ENCODE data around the gene GPR62.

The GPR62 gene

DNA sequence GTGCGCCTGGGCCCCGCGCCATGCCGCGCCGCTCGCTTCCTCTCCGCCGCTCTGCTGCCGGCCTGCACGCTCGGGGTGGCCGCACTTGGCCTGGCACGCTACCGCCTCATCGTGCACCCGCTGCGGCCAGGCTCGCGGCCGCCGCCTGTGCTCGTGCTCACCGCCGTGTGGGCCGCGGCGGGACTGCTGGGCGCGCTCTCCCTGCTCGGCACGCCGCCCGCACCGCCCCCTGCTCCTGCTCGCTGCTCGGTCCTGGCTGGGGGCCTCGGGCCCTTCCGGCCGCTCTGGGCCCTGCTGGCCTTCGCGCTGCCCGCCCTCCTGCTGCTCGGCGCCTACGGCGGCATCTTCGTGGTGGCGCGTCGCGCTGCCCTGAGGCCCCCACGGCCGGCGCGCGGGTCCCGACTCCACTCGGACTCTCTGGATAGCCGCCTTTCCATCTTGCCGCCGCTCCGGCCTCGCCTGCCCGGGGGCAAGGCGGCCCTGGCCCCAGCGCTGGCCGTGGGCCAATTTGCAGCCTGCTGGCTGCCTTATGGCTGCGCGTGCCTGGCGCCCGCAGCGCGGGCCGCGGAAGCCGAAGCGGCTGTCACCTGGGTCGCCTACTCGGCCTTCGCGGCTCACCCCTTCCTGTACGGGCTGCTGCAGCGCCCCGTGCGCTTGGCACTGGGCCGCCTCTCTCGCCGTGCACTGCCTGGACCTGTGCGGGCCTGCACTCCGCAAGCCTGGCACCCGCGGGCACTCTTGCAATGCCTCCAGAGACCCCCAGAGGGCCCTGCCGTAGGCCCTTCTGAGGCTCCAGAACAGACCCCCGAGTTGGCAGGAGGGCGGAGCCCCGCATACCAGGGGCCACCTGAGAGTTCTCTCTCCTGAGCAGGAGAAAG lies 951 bp downstream of the GPR62 start:
- DNase-seq = peak in 1 of 2 donors; percentile 30

DNA sequence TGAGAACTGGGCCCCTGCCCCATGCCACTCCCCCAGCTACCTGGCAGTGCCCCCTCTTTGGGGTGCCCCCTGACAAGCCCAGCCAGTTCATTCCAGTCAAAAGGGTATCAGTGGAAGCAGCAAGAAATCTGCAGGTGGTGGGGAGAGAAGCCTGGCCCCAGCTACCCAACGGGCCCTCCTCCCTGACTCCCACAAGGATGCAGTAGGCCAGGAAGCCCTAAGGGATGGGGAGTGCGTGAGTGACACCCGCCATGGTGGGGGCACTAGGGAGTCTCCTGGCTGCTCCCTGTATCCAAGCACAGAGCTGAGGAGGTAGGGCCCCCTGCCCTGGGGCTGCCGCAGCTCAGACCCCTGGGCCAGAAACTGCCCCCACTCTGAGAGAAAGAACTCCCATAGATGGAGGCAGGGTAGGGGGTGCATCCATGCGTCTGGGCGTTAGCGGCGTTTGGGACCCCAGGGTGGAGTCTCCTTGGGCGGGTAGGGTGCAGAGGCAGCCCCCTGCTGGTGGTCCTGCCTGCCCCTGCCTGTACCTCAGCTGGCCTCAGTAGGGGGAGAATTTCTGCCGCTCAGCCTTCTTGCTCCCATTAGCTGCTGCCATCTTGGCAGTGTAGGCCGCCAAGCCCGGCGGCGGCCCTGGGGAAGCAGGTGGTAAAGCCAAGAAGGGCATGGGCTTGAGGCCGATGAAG lies 2.5 kb downstream of the GPR62 start:
- no peak for DNase-seq

DNA sequence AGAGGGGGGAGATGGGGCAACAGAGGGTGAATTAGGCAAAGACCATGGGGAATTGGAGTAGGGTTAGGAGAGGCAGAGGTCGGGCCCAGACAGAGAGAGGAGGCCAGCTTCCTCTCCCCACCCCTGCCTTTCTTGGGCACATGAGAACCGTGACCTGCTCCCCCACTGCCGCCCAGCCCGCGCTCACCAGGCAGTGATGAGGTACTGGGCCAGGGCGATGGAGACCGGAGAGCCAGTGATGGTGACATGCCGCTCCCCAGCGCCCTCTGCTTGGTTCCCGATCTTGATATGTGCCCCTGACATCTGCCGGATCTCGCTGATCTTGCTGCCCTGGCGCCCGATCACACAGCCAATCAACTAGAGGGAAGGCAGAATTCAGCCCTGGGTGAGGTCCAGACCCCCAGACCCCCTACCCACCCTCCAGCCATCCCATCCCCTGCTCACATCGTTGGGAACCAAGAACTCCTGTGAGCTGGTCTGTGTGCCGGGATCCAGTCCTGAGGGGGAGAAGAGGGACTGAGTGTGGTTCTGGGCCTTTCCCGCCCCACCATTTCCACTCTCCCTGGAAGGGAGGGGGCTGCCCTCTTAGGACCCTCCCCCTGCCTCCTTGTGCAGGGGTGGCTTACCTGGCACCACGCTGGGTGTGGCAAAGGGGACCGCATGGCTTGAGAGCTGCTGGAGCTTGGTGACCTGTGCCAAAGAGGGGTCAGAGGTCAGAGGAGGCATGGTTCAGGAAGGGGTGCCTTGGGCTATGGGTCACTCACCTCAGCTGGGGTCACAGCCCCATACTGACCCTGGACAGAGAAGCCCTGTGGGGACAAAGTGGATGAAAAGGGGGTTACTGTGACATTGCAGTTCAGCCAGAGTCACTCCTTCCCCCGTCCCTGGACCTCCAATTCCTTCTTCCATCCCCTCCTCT lies 3.7 kb downstream of the GPR62 start:
- no peak for DNase-seq

DNA sequence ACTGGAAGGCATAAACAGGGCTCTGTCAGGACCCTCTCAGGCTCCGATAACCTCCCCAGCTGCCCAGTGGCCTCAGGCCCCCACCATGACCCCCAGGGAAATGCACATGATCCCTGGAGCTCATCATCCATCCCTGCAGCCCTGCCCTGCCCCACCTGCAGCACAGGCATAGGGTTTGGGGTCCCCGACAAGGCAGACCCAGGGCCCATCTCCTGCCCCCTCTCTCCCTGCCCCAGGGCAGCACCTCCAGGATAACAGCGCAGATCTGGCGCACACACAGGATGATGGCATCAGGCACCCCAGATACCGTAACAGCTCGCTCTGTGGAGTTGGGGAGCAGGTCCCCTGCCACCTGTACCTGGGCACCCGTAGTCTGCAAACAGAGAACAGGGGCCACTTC lies 4.5 kb downstream of the GPR62 start:
- DNase-seq = no peak

DNA sequence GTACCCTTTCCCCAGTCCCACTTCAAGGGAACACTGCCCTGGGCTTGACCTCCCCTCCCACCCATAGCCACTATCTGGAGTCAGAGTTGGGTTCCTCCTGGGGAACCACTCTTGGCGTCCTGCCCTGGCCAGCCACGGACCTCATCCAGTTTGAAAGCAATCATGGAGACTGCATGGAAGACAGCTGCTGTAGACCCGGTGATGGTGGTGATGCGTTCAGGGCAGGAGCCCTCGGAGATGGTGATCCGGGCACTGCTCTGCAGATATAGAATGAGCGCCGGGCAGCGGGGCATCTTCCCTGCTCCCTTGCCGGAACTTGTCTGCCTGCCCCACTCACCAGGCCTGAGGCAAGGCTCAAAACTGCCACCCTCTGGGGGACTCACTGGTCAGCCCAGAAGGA lies 5.2 kb downstream of the GPR62 start:
- DNase-seq = no peak

DNA sequence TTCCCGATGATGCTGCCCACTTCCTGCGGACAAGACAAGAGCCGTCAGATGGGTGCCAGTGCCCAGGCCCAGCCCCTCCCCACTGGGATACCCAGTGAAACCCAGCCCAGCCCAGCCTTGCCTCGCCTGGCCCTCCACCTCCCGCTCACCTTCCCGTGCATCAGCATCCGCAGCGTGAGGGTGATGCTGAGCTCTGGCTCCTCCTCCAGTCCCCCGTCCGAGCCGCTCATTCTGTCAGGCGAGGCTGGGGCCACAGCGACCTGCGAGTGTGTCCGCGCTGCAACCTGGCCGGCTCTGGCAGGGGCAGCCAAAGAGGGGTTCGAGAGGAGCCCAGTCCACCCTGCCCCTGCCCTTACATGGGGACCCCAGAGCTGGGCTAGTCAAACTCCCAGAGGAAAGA lies 5.8 kb downstream of the GPR62 start:
- DNase-seq = no peak

DNA sequence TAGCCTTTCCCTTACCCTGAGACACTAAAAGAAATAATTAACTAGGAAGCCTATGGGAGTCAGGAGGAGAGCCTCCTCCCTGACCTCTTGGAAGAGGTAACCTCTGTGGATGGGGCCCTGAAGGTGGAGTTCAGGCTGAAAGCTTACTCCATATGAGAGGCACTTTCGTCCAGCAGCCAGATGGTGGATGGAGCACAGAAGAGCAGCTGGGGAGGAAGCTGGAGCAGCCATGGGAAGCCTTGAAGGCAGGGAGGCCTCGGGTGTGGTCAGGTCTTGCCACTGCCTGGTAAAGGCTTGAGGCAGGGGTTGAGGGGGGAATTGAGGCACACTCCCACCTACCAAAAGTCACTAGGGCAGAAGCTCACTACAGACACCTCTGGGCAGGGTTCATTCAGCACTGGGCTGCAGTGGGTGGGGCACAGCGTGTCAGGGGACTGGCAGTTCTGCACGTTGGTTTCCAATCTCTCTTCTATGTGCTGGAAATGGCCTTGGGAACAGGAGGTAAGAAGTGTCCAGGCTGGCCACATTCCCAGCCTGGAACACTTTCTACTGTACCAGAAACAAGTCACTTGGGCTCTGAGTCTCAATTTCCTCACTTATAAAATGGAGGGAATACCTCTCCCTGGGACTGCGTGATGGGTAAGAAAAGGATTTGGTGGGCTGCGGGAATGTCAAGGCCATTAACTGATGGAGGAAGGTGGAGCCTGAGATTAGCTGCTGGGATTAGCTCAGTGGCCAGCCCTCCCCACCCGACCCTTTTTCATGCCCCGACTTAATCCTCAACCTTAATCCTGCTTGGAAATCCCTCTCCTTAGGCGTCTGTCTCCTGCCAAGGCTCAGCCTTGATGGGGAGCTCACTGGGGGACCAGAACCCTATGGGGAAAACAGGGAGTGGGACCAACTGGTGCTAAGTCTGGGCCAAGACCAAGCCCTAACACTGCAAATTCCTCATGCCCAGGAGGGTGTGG lies 6.7 kb downstream of the GPR62 start:
- DNase-seq = no peak

DNA sequence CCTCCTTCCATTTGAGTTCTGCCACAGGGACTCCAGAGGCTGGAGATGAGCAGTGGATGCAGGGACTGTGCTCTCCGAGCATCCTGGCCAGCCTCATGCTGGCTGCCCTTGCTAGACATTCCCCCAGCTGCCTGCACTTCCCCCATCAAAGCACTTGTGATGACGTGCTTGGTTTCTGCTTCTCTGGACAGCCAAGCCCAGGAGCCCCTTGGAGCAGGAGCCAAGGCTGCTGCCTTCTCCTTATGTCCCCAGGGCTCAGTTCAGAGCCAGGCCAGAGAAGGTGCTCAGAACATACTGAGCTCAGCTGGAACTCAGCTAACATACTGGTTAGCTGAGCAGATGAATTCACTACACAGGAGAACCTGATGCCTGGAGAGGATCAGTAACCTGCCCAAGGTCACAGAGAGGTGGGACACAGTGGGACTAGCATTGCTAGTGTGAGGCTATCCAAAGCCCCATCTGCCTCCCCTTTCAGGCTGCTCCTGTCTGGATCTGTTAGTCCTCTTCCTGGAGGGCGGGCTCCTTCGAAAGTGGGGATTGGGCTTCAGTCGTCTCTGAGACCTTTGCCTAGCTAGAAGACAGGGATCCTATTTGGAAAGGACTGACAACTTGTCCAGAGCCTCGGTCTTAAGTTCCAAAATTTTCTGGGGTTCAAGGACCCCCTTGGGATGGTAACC lies 7.8 kb downstream of the GPR62 start:
- no peak for DNase-seq

DNA sequence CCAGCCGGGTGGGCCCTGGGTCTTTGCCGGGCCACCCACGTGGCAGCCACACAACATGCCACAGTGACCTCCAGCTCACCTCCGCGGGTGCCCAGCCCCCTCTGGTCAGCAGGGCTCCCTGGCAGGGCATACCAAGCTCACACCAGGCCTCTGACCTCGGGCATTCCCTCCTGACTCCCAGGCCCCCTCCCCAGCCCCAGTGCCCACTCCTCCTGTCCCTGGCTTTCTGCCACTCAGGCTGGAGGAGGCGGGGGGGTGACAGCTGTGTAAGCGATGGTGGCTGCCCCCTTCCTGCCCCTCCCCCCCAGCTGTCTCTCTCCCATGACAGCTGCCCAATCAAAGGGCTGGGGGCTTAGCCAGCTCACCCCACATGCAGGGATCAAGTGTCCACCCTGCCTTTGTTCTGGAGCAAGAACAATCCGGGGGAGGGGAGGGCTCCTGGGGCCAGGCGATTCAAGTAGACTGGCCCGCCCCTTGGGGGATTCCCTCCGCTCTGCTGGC lies 8.8 kb downstream of the GPR62 start:
- no peak for DNase-seq

DNA sequence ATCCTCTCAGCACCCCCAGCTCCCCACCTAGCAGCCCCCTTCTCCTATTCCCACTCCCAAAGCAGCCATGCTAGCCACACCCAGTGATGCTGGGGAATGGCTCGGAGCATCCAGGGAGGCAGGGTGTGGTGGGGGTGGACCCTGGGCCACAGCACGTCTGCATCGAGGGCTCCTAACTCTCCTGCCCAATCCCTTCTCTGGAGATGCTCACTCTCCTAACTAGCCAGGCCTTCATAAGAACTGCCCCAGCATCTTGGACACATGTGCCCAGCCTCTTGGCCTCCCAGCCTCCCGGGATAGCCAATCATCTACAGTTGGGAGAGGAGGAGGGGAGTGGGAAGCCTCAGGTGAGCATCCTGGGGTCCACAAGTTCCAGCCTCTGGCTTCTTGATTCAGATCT lies 9.3 kb downstream of the GPR62 start:
- DNase-seq = no peak

DNA sequence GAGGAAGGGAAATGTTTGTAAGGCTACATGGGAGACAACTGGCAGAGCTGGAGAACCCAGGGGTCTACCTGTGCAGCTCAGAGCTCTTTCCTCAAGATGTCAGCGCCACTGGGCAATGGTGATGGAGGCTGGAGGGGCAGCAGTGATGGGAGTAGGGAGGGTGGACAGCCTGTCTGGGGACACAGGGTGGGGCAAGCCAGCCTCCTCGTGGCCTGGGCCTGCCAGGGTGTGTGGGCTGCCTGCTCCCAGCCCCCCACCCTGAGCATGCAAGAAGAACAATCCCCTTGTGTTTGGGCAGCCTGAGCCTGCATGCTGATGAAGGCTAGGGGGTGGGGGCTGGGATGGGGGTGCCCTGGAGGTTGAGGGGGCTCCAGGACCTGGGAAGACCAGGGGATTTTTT lies 10.8 kb downstream of the GPR62 start:
- no peak for DNase-seq

DNA sequence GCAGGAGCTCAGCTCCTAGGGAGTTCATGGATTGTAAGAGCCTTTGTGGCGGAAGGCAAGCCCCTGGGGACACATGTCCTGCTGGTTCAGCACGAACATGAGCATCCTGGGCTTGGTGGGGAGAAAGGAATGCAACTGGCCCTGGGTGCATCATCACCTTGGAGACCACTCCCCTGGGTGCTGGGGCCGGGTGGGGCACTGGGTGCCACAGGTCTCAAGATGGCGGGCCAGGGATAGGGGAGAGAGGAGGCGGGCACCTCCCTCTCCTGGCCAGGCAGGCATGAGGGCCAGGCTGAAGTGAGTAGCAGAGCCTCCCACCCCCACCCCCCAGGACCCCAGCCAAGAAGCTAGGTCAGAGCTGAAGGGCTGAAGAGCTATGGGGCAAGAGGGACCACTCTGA lies 11.3 kb downstream of the GPR62 start:
- no peak for DNase-seq

DNA sequence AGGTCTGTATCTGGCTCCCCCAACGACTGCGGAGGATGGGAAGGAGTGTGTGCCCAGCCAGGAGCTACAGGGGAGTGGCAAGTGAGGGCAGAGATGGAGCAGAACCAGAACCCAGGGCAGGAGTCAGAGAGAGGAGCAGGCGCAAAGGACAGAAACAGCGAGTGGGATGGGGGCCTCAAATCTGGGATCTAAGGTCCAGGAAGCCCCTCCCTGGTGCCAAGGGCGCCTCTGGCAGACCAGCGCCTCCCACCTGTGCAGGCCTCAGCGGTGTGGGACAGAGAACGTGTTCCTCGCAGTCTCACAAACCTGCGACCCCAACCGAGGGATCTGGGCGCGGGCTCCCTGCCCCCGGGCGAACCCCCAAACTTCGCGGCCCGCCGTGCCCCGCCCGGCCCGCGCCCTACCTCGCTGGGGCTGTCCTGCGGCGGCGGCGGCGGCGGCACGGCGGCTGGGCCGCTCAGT lies 11.8 kb downstream of the GPR62 start:
- DNase-seq = no peak

DNA sequence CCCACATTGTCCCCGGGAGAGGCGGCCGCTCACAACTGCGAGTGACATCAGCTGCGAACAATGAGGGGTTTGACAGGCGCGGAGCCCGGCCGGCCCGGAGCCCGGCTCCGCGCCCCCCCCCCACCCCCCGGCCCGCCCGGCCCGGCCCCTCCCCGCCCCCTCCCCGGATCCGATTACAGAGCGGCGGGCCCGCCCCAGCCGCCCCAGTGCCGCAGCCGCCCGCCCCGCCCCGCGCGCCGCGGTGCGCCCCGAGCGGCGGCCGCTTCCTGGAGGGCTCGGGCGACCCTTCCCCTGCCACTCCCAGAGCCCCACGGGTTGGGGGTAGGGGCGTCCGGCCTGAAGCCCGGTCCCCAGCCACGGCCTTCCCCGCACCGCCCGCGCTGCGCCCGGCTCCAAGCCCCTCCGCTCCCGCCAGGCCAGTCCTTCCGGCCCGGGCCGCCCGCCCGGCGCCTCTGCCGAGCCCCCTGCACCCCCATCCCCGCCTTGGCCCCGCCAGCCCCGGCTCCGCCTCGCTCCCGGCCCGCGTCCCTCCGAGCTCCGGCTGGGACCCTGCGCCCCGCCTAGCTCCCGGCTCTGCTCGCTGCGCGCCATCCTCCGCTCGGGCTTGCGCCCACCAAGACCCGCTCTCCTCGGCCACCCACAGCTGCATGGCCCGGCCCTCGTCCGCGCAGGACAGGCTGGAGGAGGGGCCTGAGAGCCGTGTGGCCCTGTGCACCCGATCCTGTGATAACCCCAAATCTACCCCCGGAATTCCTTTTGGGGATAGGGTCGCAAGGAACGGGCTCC lies 12.4 kb downstream of the GPR62 start, which contains the start of gene PCBP4:
TSS of gene PCBP4 (minus strand) at position 71 of the 786 bp plus-strand sequence. CDS start 6,214 bp downstream, outside the sequence.
- peak in 1 of 2 donors; percentile 32 for DNase-seq

DNA sequence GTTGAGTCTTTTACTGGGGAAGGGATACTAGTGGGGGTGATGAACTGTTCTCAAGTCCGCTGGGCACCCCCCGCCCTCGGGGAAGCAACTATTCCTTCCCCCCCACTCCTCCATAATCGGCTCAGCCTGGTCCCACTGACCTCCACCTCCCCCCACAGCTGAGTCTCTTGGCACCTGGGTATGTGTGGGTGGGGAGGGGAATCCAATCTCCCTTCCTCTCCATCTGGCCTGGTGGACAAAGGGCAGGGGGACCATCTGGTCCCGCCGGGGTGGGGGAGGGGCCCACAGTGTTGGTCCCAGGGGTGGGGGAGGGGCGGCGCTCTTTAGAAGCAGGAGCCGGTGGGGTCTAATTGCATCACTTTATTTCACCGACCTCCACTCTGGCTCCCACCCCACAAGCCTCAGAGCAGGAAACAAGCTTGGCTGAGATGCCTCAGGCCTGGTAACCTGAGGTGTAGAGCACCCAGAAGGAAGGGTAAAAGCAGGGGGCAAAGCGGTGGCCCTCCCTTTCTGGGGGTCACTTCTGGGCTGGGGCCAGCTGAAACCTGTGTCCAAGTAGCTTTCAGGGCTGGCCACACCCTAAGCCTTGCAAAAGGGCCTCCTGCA lies 13.1 kb downstream of the GPR62 start:
- DNase-seq = no peak

DNA sequence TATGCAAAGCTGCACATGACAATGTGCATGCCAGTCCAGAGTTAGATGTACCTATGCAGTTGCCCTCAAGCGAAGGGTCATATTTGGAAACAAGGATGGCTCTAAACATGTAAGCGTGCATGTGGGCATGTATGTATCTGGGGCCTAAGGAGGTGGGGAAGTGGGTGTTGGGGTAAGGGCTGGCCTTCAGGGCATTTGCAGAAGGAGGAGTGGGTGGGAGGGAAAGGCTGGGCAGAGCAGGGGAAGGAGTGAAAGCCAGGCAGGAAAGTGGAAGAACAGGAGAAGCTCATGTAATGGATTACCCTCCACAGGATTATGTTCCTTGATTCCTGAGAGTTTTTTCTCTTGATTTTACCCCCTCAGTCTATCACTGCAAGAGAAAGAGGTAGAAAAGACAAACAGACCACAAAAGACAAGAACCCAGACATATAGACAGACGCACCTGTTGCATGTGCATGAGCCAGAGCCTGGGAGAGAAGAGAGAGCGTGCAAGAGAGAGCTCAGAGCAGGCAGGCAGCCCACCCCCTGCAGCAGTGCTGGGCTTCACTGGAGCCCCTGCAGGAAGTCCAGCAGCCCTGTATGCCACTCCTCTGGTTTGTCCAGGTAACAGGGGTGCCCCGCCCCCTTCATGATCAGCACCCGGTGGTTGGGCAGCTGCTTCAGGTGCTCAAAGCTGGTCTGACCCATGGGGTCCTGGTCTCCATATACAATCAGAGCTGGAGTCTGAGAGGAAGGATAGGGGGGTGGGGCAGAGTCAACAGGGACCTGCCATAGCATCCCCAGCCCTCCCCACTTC lies 13.9 kb downstream of the GPR62 start:
- no peak for DNase-seq

DNA sequence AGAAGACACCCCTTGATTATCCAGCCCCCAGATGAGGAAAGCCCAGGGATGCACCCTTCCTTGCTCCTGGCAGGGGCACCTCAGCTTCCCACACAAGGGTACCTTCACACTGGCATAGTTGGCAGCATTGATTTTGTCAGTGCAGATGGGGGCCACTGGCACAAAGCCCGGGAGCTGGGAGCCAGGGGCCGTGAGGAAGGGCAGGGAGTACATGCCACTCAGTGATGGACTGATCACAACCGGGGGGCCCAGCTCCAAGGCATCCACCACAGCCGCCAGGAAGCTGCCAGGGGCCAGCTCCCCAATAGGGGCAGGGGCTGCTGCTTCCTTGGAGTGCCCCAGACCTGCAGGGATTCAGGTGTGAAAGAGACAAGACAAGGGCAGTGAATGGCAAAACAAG lies 14.7 kb downstream of the GPR62 start:
- DNase-seq = no peak

DNA sequence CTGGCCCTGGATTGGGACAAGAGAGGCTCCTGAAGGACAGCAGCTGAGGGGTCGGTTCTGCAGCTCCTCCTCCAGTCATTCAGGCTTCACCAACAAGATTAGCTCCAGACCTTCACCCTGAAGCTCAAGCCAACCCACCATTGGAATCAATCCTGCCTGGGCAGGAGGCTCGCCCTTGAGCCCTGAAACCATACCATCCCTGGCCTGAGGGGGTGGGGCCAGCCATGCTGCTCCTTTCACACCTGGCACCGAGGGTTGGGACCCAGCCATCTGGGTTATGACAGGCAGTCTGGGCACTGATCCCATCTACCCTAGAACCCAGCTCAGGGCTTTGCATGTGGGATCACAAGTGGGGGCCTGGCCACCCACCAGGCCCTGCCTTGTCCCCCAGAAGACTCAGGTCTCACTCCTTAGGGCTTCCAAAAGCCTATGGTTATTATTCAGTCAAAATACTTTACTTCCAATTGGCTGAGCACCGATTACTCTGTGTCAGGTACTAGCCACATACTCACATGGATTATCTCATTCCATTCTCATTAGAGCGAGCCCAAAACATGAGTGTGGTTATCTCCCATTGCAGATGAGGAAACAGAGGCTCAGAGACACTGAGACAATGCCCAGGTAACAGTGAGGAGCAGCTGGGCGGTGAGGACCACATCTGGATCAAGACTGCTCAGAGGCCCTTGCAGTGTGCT lies 15.6 kb downstream of the GPR62 start:
- no peak for DNase-seq
